Measurements from ENCODE around the gene VIL1.

DNA sequence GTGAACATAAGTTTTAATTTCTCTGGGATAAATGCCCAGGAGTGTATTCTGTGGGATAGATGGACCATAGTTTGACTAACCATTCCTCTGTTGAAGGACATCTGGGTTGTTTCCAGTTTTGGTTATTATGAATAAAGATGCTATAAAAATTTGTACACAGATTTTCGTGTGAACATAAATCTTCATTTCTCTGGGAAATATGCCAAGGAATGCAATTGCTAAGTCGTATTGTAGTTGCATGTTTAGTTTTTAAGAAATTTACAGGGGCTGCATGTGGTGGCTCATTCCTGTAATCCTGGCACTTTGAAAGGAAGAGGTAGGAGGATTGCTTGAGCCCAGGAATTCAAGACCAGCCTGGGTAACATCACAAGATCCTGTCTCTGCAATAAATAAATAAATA is 43.7 kb upstream of the VIL1 start:
- TF ChIP-seq, protein P1, sequence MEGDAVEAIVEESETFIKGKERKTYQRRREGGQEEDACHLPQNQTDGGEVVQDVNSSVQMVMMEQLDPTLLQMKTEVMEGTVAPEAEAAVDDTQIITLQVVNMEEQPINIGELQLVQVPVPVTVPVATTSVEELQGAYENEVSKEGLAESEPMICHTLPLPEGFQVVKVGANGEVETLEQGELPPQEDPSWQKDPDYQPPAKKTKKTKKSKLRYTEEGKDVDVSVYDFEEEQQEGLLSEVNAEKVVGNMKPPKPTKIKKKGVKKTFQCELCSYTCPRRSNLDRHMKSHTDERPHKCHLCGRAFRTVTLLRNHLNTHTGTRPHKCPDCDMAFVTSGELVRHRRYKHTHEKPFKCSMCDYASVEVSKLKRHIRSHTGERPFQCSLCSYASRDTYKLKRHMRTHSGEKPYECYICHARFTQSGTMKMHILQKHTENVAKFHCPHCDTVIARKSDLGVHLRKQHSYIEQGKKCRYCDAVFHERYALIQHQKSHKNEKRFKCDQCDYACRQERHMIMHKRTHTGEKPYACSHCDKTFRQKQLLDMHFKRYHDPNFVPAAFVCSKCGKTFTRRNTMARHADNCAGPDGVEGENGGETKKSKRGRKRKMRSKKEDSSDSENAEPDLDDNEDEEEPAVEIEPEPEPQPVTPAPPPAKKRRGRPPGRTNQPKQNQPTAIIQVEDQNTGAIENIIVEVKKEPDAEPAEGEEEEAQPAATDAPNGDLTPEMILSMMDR (conservative IDR thresholded peaks at IDR 0.05) = no peak
- TF ChIP-seq EZH2 (IDR thresholded peaks at IDR 0.05; ENCODE audit: low read depth) = no peak
